SK-N-SH treated with all-trans-retinoic acid at 6 μM for 48 hours (cell line): ENCODE measurements around the gene SDC3.

Experiments
- GLIS3 ChIP-seq: fragments of 250-450 bp; sonication (Bioruptor Pico); IDR thresholded peaks from 2 replicates; pipeline ENCODE4 v1.5.0; 2020; ENCODE audit warnings: mild to moderate bottlenecking, moderate library complexity
- PPARA ChIP-seq: fragments of 250-450 bp; sonication (Bioruptor Pico); IDR thresholded peaks from 2 replicates; pipeline ENCODE4 v1.5.0; 2020; ENCODE audit warnings: mild to moderate bottlenecking, borderline replicate concordance
- RARB ChIP-seq: fragments of 250-450 bp; sonication (Bioruptor Pico); IDR thresholded peaks from 2 replicates; pipeline ENCODE4 v1.8.0; 2021; ENCODE audit warnings: mild to moderate bottlenecking, moderate library complexity

GRCh38 chr1:30906631-30907441 is 1.7 kb downstream of the SDC3 start:
- TF ChIP-seq PPARA (no peak), RARB (CRISPR knock-in tag) (no peak), GLIS3 (CRISPR knock-in tag) (no peak)
